H9 (cell line): ENCODE data around the gene PSMD7. TPM values are rescaled to one million over a fixed set of nuclear protein-coding genes. Genes with fewer than 3 reads are reported as not detected.

Source experiments
- DNase-seq: peaks from one replicate; pipeline ENCODE4 v3.0.0-alpha.2; 2017
- H2AFZ ChIP-seq: one replicate; pipeline ENCODE4 v1.6.1; 2013; ENCODE audit warnings: mild to moderate bottlenecking, low read length, control low read depth, moderate library complexity
- H2AK5ac ChIP-seq: 2 replicates; pipeline ENCODE4 v1.6.1; 2013; ENCODE audit warnings: low read length, control low read depth, mixed read lengths; ENCODE audit not compliant: insufficient read length
- H2BK120ac ChIP-seq: one replicate; pipeline ENCODE4 v1.6.1; 2013; ENCODE audit warnings: low read depth, mild to moderate bottlenecking, low read length, control low read depth, inconsistent platforms; ENCODE audit not compliant: poor library complexity, severe bottlenecking
- H2BK12ac ChIP-seq: 2 replicates; pipeline ENCODE4 v1.6.1; 2013; ENCODE audit warnings: low read length, control low read depth, mixed read lengths, low read depth; ENCODE audit not compliant: insufficient read length
- H2BK15ac ChIP-seq: 2 replicates; pipeline ENCODE4 v1.6.1; 2013; ENCODE audit warnings: low read depth, low read length, control low read depth
- H2BK20ac ChIP-seq: one replicate; pipeline ENCODE4 v1.6.1; 2013; ENCODE audit warnings: low read depth, mild to moderate bottlenecking, low read length, control low read depth, inconsistent platforms; ENCODE audit not compliant: poor library complexity, severe bottlenecking
- H2BK5ac ChIP-seq: 2 replicates; pipeline ENCODE4 v1.6.1; 2013; ENCODE audit warnings: low read length, control low read depth, mixed read lengths; ENCODE audit not compliant: insufficient read length
- H3K14ac ChIP-seq: 2 replicates; pipeline ENCODE4 v1.6.1; 2013; ENCODE audit warnings: low read length, control low read depth; ENCODE audit not compliant: insufficient read depth
- H3K18ac ChIP-seq: 2 replicates; pipeline ENCODE4 v1.6.1; 2013; ENCODE audit warnings: low read depth, mild to moderate bottlenecking, mixed read lengths, low read length, control low read depth; ENCODE audit not compliant: insufficient read length
- H3K23ac ChIP-seq: 2 replicates; pipeline ENCODE4 v1.6.1; 2013; ENCODE audit warnings: low read length, control low read depth, mixed read lengths, low read depth; ENCODE audit not compliant: insufficient read length
- H3K23me2 ChIP-seq: 2 replicates; pipeline ENCODE4 v1.6.1; 2013; ENCODE audit warnings: low read depth, mild to moderate bottlenecking, mixed read lengths, low read length, control low read depth; ENCODE audit not compliant: insufficient read length, poor library complexity, severe bottlenecking
- H3K27ac ChIP-seq: 2 replicates; pipeline ENCODE4 v1.5.1; 2013; ENCODE audit warnings: low read length, control low read depth, mixed read lengths, low read depth; ENCODE audit not compliant: insufficient read length
- H3K27me3 ChIP-seq: 2 replicates; pipeline ENCODE4 v1.6.1; 2013; ENCODE audit warnings: low read length, control low read depth, inconsistent platforms; ENCODE audit not compliant: insufficient read depth
- H3K4ac ChIP-seq: 2 replicates; pipeline ENCODE4 v1.6.1; 2013; ENCODE audit warnings: low read depth, mild to moderate bottlenecking, control low read depth, inconsistent platforms, low read length, moderate library complexity
- H3K4me1 ChIP-seq: 2 replicates; pipeline ENCODE4 v1.6.1; 2013; ENCODE audit warnings: low read length, control low read depth, inconsistent platforms; ENCODE audit not compliant: insufficient read depth
- H3K4me2 ChIP-seq: 2 replicates; pipeline ENCODE4 v1.6.1; 2013; ENCODE audit warnings: low read length, control low read depth, mixed read lengths; ENCODE audit not compliant: insufficient read length, insufficient read depth
- H3K56ac ChIP-seq: 2 replicates; pipeline ENCODE4 v1.6.1; 2013; ENCODE audit warnings: low read depth, mild to moderate bottlenecking, mixed read lengths, low read length, control low read depth; ENCODE audit not compliant: insufficient read length
- H3K79me1 ChIP-seq: 2 replicates; pipeline ENCODE4 v1.6.1; 2013; ENCODE audit warnings: low read depth, mild to moderate bottlenecking, moderate library complexity, low read length, control low read depth, inconsistent platforms; ENCODE audit not compliant: insufficient read depth, poor library complexity, severe bottlenecking
- H3K79me2 ChIP-seq: 2 replicates; pipeline ENCODE4 v1.6.1; 2013; ENCODE audit warnings: low read length, control low read depth, inconsistent platforms; ENCODE audit not compliant: insufficient read depth
- H3K9ac ChIP-seq: 2 replicates; pipeline ENCODE4 v1.6.1; 2013; ENCODE audit warnings: low read length, control low read depth, mixed read lengths; ENCODE audit not compliant: insufficient read length; ENCODE audit errors: extremely low read depth
- H3K9me3 ChIP-seq: one replicate; pipeline ENCODE4 v1.6.1; 2013; ENCODE audit warnings: low read depth, low read length, inconsistent platforms; ENCODE audit not compliant: control insufficient read depth
- H3T11ph ChIP-seq: one replicate; pipeline ENCODE4 v1.6.1; 2013; ENCODE audit warnings: mild to moderate bottlenecking, low read length, control low read depth, inconsistent platforms
- H4K20me1 ChIP-seq: one replicate; pipeline ENCODE4 v1.6.1; 2013; ENCODE audit not compliant: control insufficient read depth, insufficient read length, insufficient read depth
- H4K5ac ChIP-seq: 2 replicates; pipeline ENCODE4 v1.6.1; 2013; ENCODE audit warnings: low read depth, mild to moderate bottlenecking, mixed read lengths, low read length, control low read depth; ENCODE audit not compliant: insufficient read length
- H4K8ac ChIP-seq: replicated peaks from 2 replicates; pipeline ENCODE4 v1.6.1; 2013; ENCODE audit warnings: low read length, control low read depth, mixed read lengths, low read depth; ENCODE audit not compliant: insufficient read length
- H4K91ac ChIP-seq: 2 replicates; pipeline ENCODE4 v1.6.1; 2013; ENCODE audit warnings: low read depth, mild to moderate bottlenecking, moderate library complexity, mixed read lengths, low read length, control low read depth; ENCODE audit not compliant: insufficient read length
- H3K27ac Mint-ChIP-seq, 3 experiments: 2 replicates in 2 of 3; 3 replicates in 1 of 3; pipeline ENCODE4 v1.8.0; 2020 to 2021; ENCODE audit warnings: mixed read lengths in 3 of 3, mild to moderate bottlenecking in 1 of 3, moderate library complexity in 1 of 3
- H3K27me3 Mint-ChIP-seq: 2 replicates; pipeline ENCODE4 v1.8.0; 2021; ENCODE audit warnings: low read depth, mild to moderate bottlenecking, moderate library complexity, mixed read lengths
- H3K36me3 Mint-ChIP-seq, 3 experiments: 2 replicates in 2 of 3; 3 replicates in 1 of 3; pipeline ENCODE4 v1.8.0; 2020 to 2021; ENCODE audit warnings: low read depth in 3 of 3, mixed read lengths in 3 of 3; ENCODE audit not compliant: insufficient read depth in 1 of 3
- H3K4me1 Mint-ChIP-seq, 2 experiments: 2 replicates each; pipeline ENCODE4 v1.8.0; 2020; ENCODE audit warnings: mixed read lengths in 2 of 2
- H3K4me3 Mint-ChIP-seq, 2 experiments: 2 replicates in 1 of 2; 3 replicates in 1 of 2; pipeline ENCODE4 v1.8.0; 2020 to 2021; ENCODE audit warnings: mild to moderate bottlenecking in 2 of 2, mixed read lengths in 2 of 2, moderate library complexity in 1 of 2
- H3K9me3 Mint-ChIP-seq, 2 experiments: 2 replicates in 1 of 2; 3 replicates in 1 of 2; pipeline ENCODE4 v1.8.0; 2020; ENCODE audit warnings: mild to moderate bottlenecking in 2 of 2, mixed read lengths in 2 of 2, moderate library complexity in 1 of 2
- WGBS: extraction: QIAGEN DNeasy Blood & Tissue Kit; methylation state at CpG from one replicate; pipeline ENCODE4 v1.1.7; 2013; ENCODE audit warnings: missing lambda C conversion rate, low lambda C conversion rate, mixed read lengths; ENCODE audit not compliant: insufficient read length; ENCODE audit errors: extremely low coverage; 5-methylcytosine and 5-hydroxymethylcytosine counted together
- total RNA-seq: library from RNA; stranded (reverse); gene quantifications from 2 replicates; pipeline ENCODE4 v1.2.1, GENCODE V29; 2021
- TF ChIP-seq, protein P1 (sequence below): fragments of 200-600 bp; sonication (generic); conservative IDR thresholded peaks from 3 replicates; pipeline ENCODE4 v1.8.0; 2021; ENCODE audit warnings: antibody characterized with exemption, mild to moderate bottlenecking

PSMD7 gene
- total RNA-seq, 1 experiment from 2014 or later, result 140 TPM

DNA sequence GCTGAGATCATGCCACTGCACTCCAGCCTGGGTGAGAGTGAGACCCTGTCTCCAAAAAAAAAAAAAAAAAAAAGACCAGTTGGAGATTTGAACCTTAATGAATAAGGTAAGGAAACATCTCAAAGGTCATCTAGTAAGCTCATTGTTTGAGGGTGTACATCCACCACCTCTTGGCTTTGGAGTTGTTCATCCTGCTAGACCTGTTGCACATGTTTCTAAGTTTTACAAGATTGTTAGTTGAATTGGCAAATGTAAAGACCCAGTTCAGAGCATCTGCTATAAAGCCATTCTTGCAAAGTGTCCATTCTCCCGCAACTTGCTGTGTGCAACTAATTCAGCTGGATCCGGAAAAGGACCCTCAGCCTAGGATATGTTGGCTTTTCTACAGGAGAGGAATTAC, 1.5 kb downstream of the PSMD7 start:
- Mint-ChIP-seq H3K27me3 (peaks cover 6% of the 10 kb centered on the region), H3K36me3 (peaks cover 26 to 49% (median 47%) of the 10 kb centered on the region in 3 experiments), H3K9me3 (peaks cover 6% of the 10 kb centered on the region in 2 experiments; a peak in 3 of 5 replicates), H3K27ac (no peak overlapping the region), H3K4me3 (peak overlapping the region; percentile 95 to 98), H3K4me1 (peaks cover 11 to 15% of the 10 kb centered on the region in 2 experiments)
- TF ChIP-seq, protein P1, sequence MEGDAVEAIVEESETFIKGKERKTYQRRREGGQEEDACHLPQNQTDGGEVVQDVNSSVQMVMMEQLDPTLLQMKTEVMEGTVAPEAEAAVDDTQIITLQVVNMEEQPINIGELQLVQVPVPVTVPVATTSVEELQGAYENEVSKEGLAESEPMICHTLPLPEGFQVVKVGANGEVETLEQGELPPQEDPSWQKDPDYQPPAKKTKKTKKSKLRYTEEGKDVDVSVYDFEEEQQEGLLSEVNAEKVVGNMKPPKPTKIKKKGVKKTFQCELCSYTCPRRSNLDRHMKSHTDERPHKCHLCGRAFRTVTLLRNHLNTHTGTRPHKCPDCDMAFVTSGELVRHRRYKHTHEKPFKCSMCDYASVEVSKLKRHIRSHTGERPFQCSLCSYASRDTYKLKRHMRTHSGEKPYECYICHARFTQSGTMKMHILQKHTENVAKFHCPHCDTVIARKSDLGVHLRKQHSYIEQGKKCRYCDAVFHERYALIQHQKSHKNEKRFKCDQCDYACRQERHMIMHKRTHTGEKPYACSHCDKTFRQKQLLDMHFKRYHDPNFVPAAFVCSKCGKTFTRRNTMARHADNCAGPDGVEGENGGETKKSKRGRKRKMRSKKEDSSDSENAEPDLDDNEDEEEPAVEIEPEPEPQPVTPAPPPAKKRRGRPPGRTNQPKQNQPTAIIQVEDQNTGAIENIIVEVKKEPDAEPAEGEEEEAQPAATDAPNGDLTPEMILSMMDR, result no peak
- no CpG with 5 or more reads among the region's 2 CpGs for WGBS
- Histone ChIP-seq H2BK120ac (no peak overlapping the region), H3K79me1 (peaks cover 6% of the 10 kb centered on the region), H3K4me1 (no peaks in the 10 kb centered on the region), H2BK12ac (no peak overlapping the region), H2BK5ac (no peak overlapping the region), H3K9me3 (no peaks in the 10 kb centered on the region), H2BK20ac (no peak overlapping the region), H3K4me2 (peak overlapping the region; percentile 84), H2AFZ (no peak overlapping the region), H3K18ac (no peak overlapping the region), H3K23me2 (peaks cover 6% of the 10 kb centered on the region), H4K91ac (no peak overlapping the region), H4K8ac (no peak overlapping the region), H3K79me2 (peaks cover 22% of the 10 kb centered on the region), H3K27me3 (no peaks in the 10 kb centered on the region), H2AK5ac (no peak overlapping the region), H3T11ph (no peak overlapping the region), H3K27ac (no peak overlapping the region), H3K23ac (no peak overlapping the region), H2BK15ac (no peak overlapping the region), H4K20me1 (no peaks in the 10 kb centered on the region), H4K5ac (no peak overlapping the region), H3K14ac (no peak overlapping the region), H3K4ac (no peak overlapping the region), H3K56ac (no peak overlapping the region), H3K9ac (no peak overlapping the region)
- no peak for DNase-seq
